CD4-positive, CD25-positive, alpha-beta regulatory T cell (primary cell): ENCODE measurements around the gene RAB11FIP4. TPM values are rescaled to one million over a fixed set of nuclear protein-coding genes. Genes with fewer than 3 reads are reported as not detected.
"Not testable (repeated sequence)": the region's sequence is repeated elsewhere in the genome, so short reads cannot be mapped to it uniquely, and the experiment has no call there.

Source experiments
- ATAC-seq, 2 donors: fragments of 150-1000 bp; cut with Tn5 transposase; one replicate each; pipeline ENCODE4 v1.10.0; 2021; ENCODE audit warnings: low read depth in 2 of 2, moderate number of reproducible peaks in 2 of 2, moderate library complexity in 1 of 2
- DNase-seq, 3 donors: peaks; one replicate each; pipeline versions ENCODE4 v3.0.0 to v3.0.0-alpha.2; 2012 to 2022; ENCODE audit warnings: mixed read lengths in 1 of 3
- H3K27ac ChIP-seq: one replicate; pipeline ENCODE4 v1.7.0; 2013; ENCODE audit warnings: mild to moderate bottlenecking, low read length; ENCODE audit not compliant: insufficient read depth, poor library complexity, severe bottlenecking
- H3K27me3 ChIP-seq: one replicate; pipeline ENCODE4 v1.7.0; 2013; ENCODE audit warnings: low read length; ENCODE audit not compliant: control insufficient read depth, insufficient read depth
- H3K36me3 ChIP-seq: one replicate; pipeline ENCODE4 v1.7.0; 2013; ENCODE audit warnings: mild to moderate bottlenecking, low read length, moderate library complexity; ENCODE audit not compliant: control insufficient read depth, insufficient read depth
- H3K4me1 ChIP-seq: 2 replicates; pipeline ENCODE4 v1.7.0; 2013; ENCODE audit warnings: mild to moderate bottlenecking, low read length; ENCODE audit not compliant: insufficient read depth, control insufficient read depth, poor library complexity, severe bottlenecking
- H3K4me3 ChIP-seq: one replicate; pipeline ENCODE4 v1.7.0; 2013; ENCODE audit warnings: low read depth, mild to moderate bottlenecking, low read length, moderate library complexity
- H3K9me3 ChIP-seq, 2 experiments: 1 replicate in 1 of 2; 2 replicates in 1 of 2; pipeline ENCODE4 v1.7.0; 2013; ENCODE audit warnings: low read length in 2 of 2, mild to moderate bottlenecking in 1 of 2, moderate library complexity in 1 of 2; ENCODE audit not compliant: control insufficient read depth in 2 of 2
- H3K27ac Mint-ChIP-seq, 3 donors: one replicate each; pipeline ENCODE4 v1.8.0; 2020 to 2022; ENCODE audit warnings: mild to moderate bottlenecking in 3 of 3, mixed read lengths in 3 of 3, moderate library complexity in 2 of 3
- H3K27me3 Mint-ChIP-seq: one replicate; pipeline ENCODE4 v1.8.0; 2022; ENCODE audit warnings: mild to moderate bottlenecking, mixed read lengths
- H3K36me3 Mint-ChIP-seq: one replicate; pipeline ENCODE4 v1.8.0; 2020; ENCODE audit warnings: mixed read lengths
- H3K4me1 Mint-ChIP-seq, 4 donors: one replicate each; pipeline ENCODE4 v1.8.0; 2020 to 2022; ENCODE audit warnings: mixed read lengths in 4 of 4, mild to moderate bottlenecking in 1 of 4
- H3K4me3 Mint-ChIP-seq, 4 donors: one replicate each; pipeline ENCODE4 v1.8.0; 2020 to 2022; ENCODE audit warnings: mild to moderate bottlenecking in 4 of 4, mixed read lengths in 4 of 4, moderate library complexity in 3 of 4
- H3K9me3 Mint-ChIP-seq, 7 donors: one replicate each; pipeline ENCODE4 v1.8.0; 2020 to 2022; ENCODE audit warnings: mixed read lengths in 7 of 7, mild to moderate bottlenecking in 3 of 7, moderate library complexity in 2 of 7
- polyA plus RNA-seq, 4 donors: library from polyadenylated mRNA; unstranded; fragments of 300-500 nt; fragmentation: Illumina TruSeq; gene quantifications; one replicate each; pipeline ENCODE4 v1.2.3, GENCODE V29; 2021
- total RNA-seq: library from RNA; stranded (reverse); gene quantifications from one replicate; pipeline ENCODE4 v1.2.3, GENCODE V29; 2022

Gene RAB11FIP4
- total and polyA plus RNA-seq, 5 donors from 2014 or later = 23.1 to 79.7 (median 23.6) TPM

- ATAC-seq (no peak), DNase-seq (no peak)
- Mint-ChIP-seq H3K4me3 (no peak overlapping the region), H3K27me3 (no peaks in the 10 kb centered on the region), H3K9me3 (no peaks in the 10 kb centered on the region), H3K4me1 (no peaks in the 10 kb centered on the region), H3K36me3 (peaks cover 7% of the 10 kb centered on the region), H3K27ac (no peak overlapping the region)
- Histone ChIP-seq H3K27ac (no peak overlapping the region), H3K4me1 (no peaks in the 10 kb centered on the region), H3K36me3 (peaks cover 12% of the 10 kb centered on the region), H3K27me3 (no peaks in the 10 kb centered on the region), H3K9me3 (no peaks in the 10 kb centered on the region), H3K4me3 (no peak overlapping the region)
Observed at GRCh38 chr17:31381165-31381668, 10.3 kb upstream of the RAB11FIP4 start.

DNA sequence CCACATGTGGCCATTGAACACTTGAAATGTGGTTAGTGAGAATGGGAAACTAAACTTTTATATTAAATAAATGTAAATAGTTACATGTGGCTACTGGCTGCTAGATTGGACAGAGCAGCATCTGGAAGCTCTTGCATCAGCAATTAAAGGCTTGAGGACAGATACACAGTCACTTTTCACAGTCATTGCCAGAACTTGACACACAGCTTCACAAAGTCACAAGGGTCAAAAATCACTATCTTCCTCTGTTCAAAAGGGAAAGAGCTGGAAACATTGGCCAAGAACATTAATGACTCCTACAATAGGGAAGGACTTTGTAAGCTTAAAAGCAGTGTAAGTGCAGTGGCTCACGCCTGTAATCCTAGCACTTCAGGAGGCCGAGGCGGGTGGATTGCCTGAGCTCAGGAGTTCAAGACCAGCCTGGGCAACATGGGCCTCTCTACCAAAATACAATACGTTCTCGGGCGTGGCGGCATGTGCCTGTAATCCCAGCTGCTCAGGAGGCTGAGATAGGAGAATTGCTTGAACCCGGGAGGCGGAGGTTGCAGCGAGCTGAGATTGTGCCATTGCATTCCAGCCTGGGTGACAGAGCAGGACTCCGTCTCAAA is 8.7 kb upstream of the RAB11FIP4 start:
- not testable (repeated sequence) for H3K9me3 Mint-ChIP-seq, H3K4me1 Mint-ChIP-seq, DNase-seq, H3K4me3 ChIP-seq, H3K4me1 ChIP-seq, H3K27me3 ChIP-seq, ATAC-seq, H3K36me3 Mint-ChIP-seq, H3K4me3 Mint-ChIP-seq, H3K9me3 ChIP-seq, H3K27ac Mint-ChIP-seq, H3K36me3 ChIP-seq, H3K27me3 Mint-ChIP-seq, H3K27ac ChIP-seq

- H3K36me3 ChIP-seq, H3K36me3 Mint-ChIP-seq, H3K4me3 Mint-ChIP-seq, H3K4me1 Mint-ChIP-seq, ATAC-seq, H3K27ac ChIP-seq, H3K9me3 Mint-ChIP-seq, H3K27me3 ChIP-seq, H3K27ac Mint-ChIP-seq, H3K4me1 ChIP-seq, H3K9me3 ChIP-seq, H3K4me3 ChIP-seq: not testable (repeated sequence)
- peak in 1 of 3 donors; percentile 27 for DNase-seq
- H3K27me3 Mint-ChIP-seq = peaks cover 11% of the 10 kb centered on the region
Observed at GRCh38 chr17:31383488-31383887, 8.0 kb upstream of the RAB11FIP4 start.

DNA sequence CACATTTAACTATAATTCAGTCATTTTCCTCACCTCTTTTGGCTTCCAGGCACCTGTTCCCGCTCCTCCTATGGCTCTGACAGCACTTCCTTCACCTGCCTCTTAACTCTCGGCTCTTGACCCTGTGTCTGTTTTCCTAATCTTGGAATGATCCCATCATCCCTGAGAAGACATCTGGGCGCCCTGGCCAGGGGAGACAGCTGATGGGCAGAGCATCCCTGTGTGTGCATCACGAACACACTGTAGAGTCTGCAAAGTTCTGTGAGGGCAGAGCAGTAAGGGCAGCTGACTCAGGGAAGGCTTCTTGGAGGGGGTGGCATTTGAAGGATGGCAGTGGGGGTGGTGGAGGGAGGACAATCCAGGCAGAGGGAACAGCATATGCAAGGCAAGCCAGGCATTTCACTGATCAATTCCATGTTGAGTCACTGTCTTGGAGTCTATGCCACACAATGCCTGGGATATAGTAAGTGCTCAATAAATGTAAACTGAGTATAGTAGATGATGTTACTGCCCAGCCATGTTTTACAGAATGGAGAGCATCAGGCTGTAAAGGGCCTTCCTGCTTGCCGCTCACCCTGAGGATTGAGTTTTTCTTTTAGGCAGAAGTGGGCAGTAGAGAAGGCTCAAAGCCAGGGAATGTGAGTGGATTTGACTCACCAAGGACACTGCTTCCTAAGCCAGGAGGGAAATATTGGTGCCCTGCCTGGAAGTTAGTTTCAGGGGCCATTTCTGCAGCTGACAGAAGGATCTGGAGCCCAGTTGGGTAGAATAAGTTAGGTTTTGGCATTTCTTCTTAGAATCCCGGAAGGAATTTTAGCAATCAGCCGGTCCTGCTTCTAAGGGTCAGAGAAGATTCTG is 5.8 kb upstream of the RAB11FIP4 start:
- H3K36me3 Mint-ChIP-seq = no peaks in the 10 kb centered on the region
- H3K4me3 ChIP-seq = no peak overlapping the region
- peaks cover 25% of the 10 kb centered on the region for H3K27me3 Mint-ChIP-seq
- DNase-seq = no peak
- H3K4me1 Mint-ChIP-seq = peaks cover 0 to 10% (median 5%) of the 10 kb centered on the region in 4 donors
- H3K27me3 ChIP-seq = no peaks in the 10 kb centered on the region
- no peak for ATAC-seq
- H3K27ac ChIP-seq = no peak overlapping the region
- H3K27ac Mint-ChIP-seq = no peak overlapping the region
- no peaks in the 10 kb centered on the region for H3K36me3 ChIP-seq
- no peaks in the 10 kb centered on the region for H3K9me3 ChIP-seq
- H3K4me1 ChIP-seq = no peaks in the 10 kb centered on the region
- H3K4me3 Mint-ChIP-seq = no peak overlapping the region
- no peaks in the 10 kb centered on the region for H3K9me3 Mint-ChIP-seq

DNA sequence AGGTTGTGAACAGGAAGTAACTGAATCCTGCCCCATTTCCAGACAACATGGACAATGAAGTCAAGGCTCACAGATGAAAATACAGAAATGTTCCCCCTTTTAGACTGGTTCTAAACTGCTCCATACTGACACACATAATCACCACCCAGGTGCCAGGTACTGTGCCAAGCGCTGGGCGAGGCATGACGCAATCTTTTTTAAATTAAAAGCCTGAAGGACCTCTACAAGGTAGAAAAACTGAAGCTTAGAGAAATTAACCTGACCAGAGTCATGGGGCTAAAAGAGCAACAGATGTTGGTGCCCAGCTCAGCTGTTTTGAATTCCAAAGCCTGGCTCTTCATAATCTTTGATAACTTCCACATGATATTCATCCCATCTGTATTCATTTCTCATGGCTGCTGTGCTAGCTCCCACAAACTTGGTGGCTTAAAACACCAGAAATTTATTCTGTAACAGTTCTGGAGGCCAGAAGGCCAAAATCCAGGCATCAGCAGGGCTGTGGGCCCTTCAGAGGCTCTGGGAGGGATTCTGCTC is 4.9 kb upstream of the RAB11FIP4 start:
- peaks cover 0 to 1% (median 0%) of the 10 kb centered on the region in 7 donors for H3K9me3 Mint-ChIP-seq
- H3K4me1 Mint-ChIP-seq = peaks cover 0 to 10% (median 5%) of the 10 kb centered on the region in 4 donors
- no peak overlapping the region for H3K27ac Mint-ChIP-seq
- peak overlapping the region in 1 of 4 donors; percentile 73 for H3K4me3 Mint-ChIP-seq
- peaks cover 25% of the 10 kb centered on the region for H3K27me3 Mint-ChIP-seq
- H3K4me3 ChIP-seq = no peak overlapping the region
- no peaks in the 10 kb centered on the region for H3K36me3 ChIP-seq
- no peaks in the 10 kb centered on the region for H3K4me1 ChIP-seq
- no peaks in the 10 kb centered on the region for H3K9me3 ChIP-seq
- ATAC-seq = no peak
- H3K27ac ChIP-seq = no peak overlapping the region
- no peaks in the 10 kb centered on the region for H3K27me3 ChIP-seq
- H3K36me3 Mint-ChIP-seq = no peaks in the 10 kb centered on the region
- no peak for DNase-seq

- H3K9me3 Mint-ChIP-seq = peaks cover 0 to 1% (median 0%) of the 10 kb centered on the region in 7 donors
- Histone ChIP-seq H3K27ac (no peak overlapping the region), H3K27me3 (no peaks in the 10 kb centered on the region), H3K4me1 (peaks cover 7% of the 10 kb centered on the region), H3K9me3 (no peaks in the 10 kb centered on the region), H3K4me3 (no peak overlapping the region), H3K36me3 (no peaks in the 10 kb centered on the region)
- no peaks in the 10 kb centered on the region for H3K36me3 Mint-ChIP-seq
- no peak for ATAC-seq
- peaks cover 0 to 12% (median 6%) of the 10 kb centered on the region in 4 donors for H3K4me1 Mint-ChIP-seq
- H3K27ac Mint-ChIP-seq = no peak overlapping the region
- H3K27me3 Mint-ChIP-seq = peaks cover 28% of the 10 kb centered on the region
- no peak for DNase-seq
- no peak overlapping the region for H3K4me3 Mint-ChIP-seq
Observed at GRCh38 chr17:31387438-31387837, 4.0 kb upstream of the RAB11FIP4 start.

DNA sequence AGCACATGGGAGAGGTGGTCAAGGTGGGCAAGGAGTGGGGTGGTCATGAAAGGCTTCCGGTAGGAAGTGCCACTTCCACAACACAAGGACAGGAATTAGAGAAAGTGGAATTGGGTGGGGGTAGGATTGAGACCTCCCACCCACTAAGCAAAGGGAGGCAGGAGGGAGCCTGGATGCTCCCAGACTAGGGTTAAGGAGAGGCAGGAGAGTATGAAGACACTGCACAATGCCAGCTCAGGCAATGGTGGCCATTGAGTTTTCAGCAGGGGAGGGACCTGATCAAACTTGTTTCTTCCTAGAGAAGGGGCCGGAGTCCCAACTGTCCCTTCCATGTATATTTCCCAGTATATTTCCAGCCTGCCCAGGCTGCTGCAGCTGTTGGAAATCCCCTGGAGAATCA is 3.1 kb upstream of the RAB11FIP4 start:
- Histone ChIP-seq H3K9me3 (no peaks in the 10 kb centered on the region), H3K4me3 (no peak overlapping the region), H3K27ac (no peak overlapping the region), H3K27me3 (peaks cover under 1% of the 10 kb centered on the region), H3K36me3 (no peaks in the 10 kb centered on the region), H3K4me1 (peaks cover 8% of the 10 kb centered on the region)
- Mint-ChIP-seq H3K27ac (no peak overlapping the region), H3K36me3 (no peaks in the 10 kb centered on the region), H3K4me3 (no peak overlapping the region), H3K9me3 (peaks cover 0 to 1% (median 0%) of the 10 kb centered on the region in 7 donors), H3K4me1 (peaks cover 0 to 15% (median 8%) of the 10 kb centered on the region in 4 donors), H3K27me3 (peaks cover 37% of the 10 kb centered on the region)
- no peak for ATAC-seq
- DNase-seq = no peak
